Measurements from ENCODE around the gene NME4. TPM values are rescaled to one million over a fixed set of nuclear protein-coding genes. Genes with fewer than 3 reads are reported as not detected.

Gene NME4
- total and polyA plus RNA-seq, 2 donors (not counting 1 experiment from before 2014, with no cell fraction given) = 71.7 to 121 TPM

DNA sequence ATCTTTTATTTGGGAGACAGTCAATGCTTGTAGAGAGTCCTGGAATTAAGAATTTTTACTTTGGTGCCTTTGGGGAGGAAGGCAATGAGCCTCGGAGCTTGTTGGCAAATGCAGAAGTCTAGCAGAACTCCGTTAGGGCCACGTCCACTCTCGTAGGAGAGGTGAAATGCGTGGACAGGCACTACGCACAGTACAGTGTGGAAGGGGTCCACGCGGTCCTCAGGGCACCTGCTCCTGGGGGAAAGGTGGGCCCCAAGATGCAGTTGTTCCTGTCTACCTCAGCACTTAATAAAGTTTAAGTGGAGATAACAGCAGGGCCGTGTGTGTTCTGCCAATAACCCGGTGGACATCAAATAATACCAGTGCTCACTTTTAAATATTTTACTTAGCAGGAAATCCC, 30.3 kb downstream of the NME4 start:
- Histone ChIP-seq H3K27ac (ENCODE audit: insufficient read depth, low read length) (no peak overlapping the region), H3K9ac (ENCODE audit: insufficient read depth, low read length) (no peak overlapping the region), H3K9me3 (ENCODE audit: control insufficient read depth, insufficient read depth, low read depth, low read length) (no peaks in the 10 kb centered on the region), H3K79me2 (ENCODE audit: control insufficient read depth, insufficient read depth, low read length) (peaks cover 25% of the 10 kb centered on the region), H3K27me3 (ENCODE audit: control insufficient read depth, insufficient read depth, low read length) (no peaks in the 10 kb centered on the region), H3K36me3 (ENCODE audit: control insufficient read depth, insufficient read depth, low read length) (no peaks in the 10 kb centered on the region), H3K4me2 (ENCODE audit: extremely low read depth, insufficient read depth, low read length) (peak overlapping the region; percentile 38), H2AFZ (ENCODE audit: low read length) (no peak overlapping the region), H3K4me3 (replicated peaks in 1 of 4; ENCODE audit: control extremely low read depth in 1 of 4, insufficient read depth in 1 of 4, low read depth in 3 of 4, low read length in 4 of 4) (peak overlapping the region; percentile 51 to 83 (median 80)), H4K20me1 (ENCODE audit: control insufficient read depth, extremely low read depth, insufficient read depth, low read length) (no peaks in the 10 kb centered on the region), H3K4me1 (ENCODE audit: control insufficient read depth, extremely low read depth, insufficient read depth, low read length) (peaks cover 3% of the 10 kb centered on the region)
- DNase-seq (ENCODE audit: low read depth in 2 of 2) = no peak
- no peak for TF ChIP-seq CTCF (conservative IDR thresholded peaks at IDR 0.05 in 1 of 2, IDR thresholded peaks at IDR 0.05 in 1 of 2; ENCODE audit: low read depth in 1 of 2, low read length in 2 of 2)
- TF ChIP-seq EZH2 (IDR thresholded peaks at IDR 0.05; ENCODE audit: low read length, missing control alignments) = no peak

GRCh38 chr16:430904-431303, 33.9 kb downstream of the NME4 start:
- Histone ChIP-seq H3K36me3 (ENCODE audit: control insufficient read depth, insufficient read depth, low read length) (no peaks in the 10 kb centered on the region), H3K27me3 (ENCODE audit: control insufficient read depth, insufficient read depth, low read length) (no peaks in the 10 kb centered on the region), H3K27ac (ENCODE audit: insufficient read depth, low read length) (no peak overlapping the region), H3K9ac (ENCODE audit: insufficient read depth, low read length) (no peak overlapping the region), H3K4me2 (ENCODE audit: extremely low read depth, insufficient read depth, low read length) (no peak overlapping the region), H4K20me1 (ENCODE audit: control insufficient read depth, extremely low read depth, insufficient read depth, low read length) (no peaks in the 10 kb centered on the region), H3K4me1 (ENCODE audit: control insufficient read depth, extremely low read depth, insufficient read depth, low read length) (no peaks in the 10 kb centered on the region), H3K9me3 (ENCODE audit: control insufficient read depth, insufficient read depth, low read depth, low read length) (no peaks in the 10 kb centered on the region), H3K4me3 (replicated peaks in 1 of 4; ENCODE audit: control extremely low read depth in 1 of 4, insufficient read depth in 1 of 4, low read depth in 3 of 4, low read length in 4 of 4) (no peak overlapping the region), H2AFZ (ENCODE audit: low read length) (no peak overlapping the region), H3K79me2 (ENCODE audit: control insufficient read depth, insufficient read depth, low read length) (peaks cover 25% of the 10 kb centered on the region)
- TF ChIP-seq EZH2 (IDR thresholded peaks at IDR 0.05; ENCODE audit: low read length, missing control alignments) = no peak
- no peak for TF ChIP-seq CTCF (conservative IDR thresholded peaks at IDR 0.05 in 1 of 2, IDR thresholded peaks at IDR 0.05 in 1 of 2; ENCODE audit: low read depth in 1 of 2, low read length in 2 of 2)
- DNase-seq (ENCODE audit: low read depth in 2 of 2) = no peak

- Histone ChIP-seq H3K27me3 (ENCODE audit: control insufficient read depth, insufficient read depth, low read length) (no peaks in the 10 kb centered on the region), H3K4me2 (ENCODE audit: extremely low read depth, insufficient read depth, low read length) (no peak overlapping the region), H2AFZ (ENCODE audit: low read length) (no peak overlapping the region), H3K9ac (ENCODE audit: insufficient read depth, low read length) (no peak overlapping the region), H3K79me2 (ENCODE audit: control insufficient read depth, insufficient read depth, low read length) (peaks cover 2% of the 10 kb centered on the region), H4K20me1 (ENCODE audit: control insufficient read depth, extremely low read depth, insufficient read depth, low read length) (no peaks in the 10 kb centered on the region), H3K36me3 (ENCODE audit: control insufficient read depth, insufficient read depth, low read length) (no peaks in the 10 kb centered on the region), H3K27ac (ENCODE audit: insufficient read depth, low read length) (no peak overlapping the region), H3K4me1 (ENCODE audit: control insufficient read depth, extremely low read depth, insufficient read depth, low read length) (no peaks in the 10 kb centered on the region), H3K9me3 (ENCODE audit: control insufficient read depth, insufficient read depth, low read depth, low read length) (no peaks in the 10 kb centered on the region), H3K4me3 (replicated peaks in 1 of 4; ENCODE audit: control extremely low read depth in 1 of 4, insufficient read depth in 1 of 4, low read depth in 3 of 4, low read length in 4 of 4) (no peak overlapping the region)
- DNase-seq (ENCODE audit: low read depth in 2 of 2) = no peak
- TF ChIP-seq CTCF (conservative IDR thresholded peaks at IDR 0.05 in 1 of 2, IDR thresholded peaks at IDR 0.05 in 1 of 2; ENCODE audit: low read depth in 1 of 2, low read length in 2 of 2) = no peak
- TF ChIP-seq EZH2 (IDR thresholded peaks at IDR 0.05; ENCODE audit: low read length, missing control alignments) = no peak
Observed at GRCh38 chr16:440627-441026, 43.6 kb downstream of the NME4 start.
